Smooth muscle cell of the brain vasculature (primary cell): ENCODE measurements around the gene BPGM.
A peak's percentile ranks its signal among the peaks of the same experiment; 100 is the strongest.
"Not testable (repeated sequence)": the region's sequence is repeated elsewhere in the genome, so short reads cannot be mapped to it uniquely, and the experiment has no call there.

ENCODE experiments used
- DNase-seq: peaks from one replicate; pipeline ENCODE4 v3.0.0-alpha.2; 2012; ENCODE audit warnings: low read depth, low spot score

Gene BPGM

GRCh38 chr7:134665045-134665444 is 18.4 kb downstream of the BPGM start:
- not testable (repeated sequence) for DNase-seq

DNA sequence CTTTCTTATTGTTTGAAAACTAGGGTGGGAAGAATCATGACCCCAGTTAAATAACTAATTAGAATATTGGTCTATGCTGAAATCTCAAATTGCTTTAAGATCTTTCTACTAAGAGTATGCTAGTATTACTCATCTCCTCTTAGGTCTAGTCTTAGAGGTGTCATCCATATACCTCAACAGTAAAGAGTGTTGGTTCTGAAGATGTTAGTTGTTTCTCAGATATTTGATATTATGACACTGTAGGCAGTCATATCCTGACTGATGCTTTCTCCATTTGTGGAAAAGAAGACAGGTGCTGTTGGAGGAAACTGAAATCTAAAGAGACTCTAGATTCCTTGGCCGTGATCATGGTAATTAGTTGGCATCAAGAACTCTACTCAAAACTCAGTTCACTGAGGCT is 21.2 kb downstream of the BPGM start:
- no peak for DNase-seq

DNA sequence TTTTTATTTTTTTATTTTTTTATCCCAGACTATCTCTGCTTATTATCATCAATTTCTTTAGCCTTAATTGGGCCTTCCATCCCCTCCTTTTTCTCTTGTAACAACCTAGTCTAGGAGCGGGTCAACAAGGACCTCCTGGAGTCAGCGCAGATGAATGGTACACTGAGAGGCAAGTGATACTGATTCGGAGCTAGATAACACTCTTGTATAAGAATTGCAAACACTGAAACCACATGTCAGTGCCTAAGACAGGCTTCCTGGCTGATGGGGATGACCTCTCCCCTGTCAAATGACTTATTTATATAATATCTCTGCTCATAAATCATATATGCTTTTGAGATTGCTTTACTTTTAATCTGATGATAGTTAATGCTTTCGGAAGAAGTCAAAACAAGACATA is 22.7 kb downstream of the BPGM start:
- no peak for DNase-seq

GRCh38 chr7:134669845-134670373 is 23.3 kb downstream of the BPGM start:
- DNase-seq = no peak

- no peak for DNase-seq
Measured at GRCh38 chr7:134671609-134672008, 25.0 kb downstream of the BPGM start.

GRCh38 chr7:134674424-134674823 is 27.8 kb downstream of the BPGM start:
- no peak for DNase-seq

- no peak for DNase-seq
Measured at GRCh38 chr7:134676743-134677142, 30.1 kb downstream of the BPGM start.

DNA sequence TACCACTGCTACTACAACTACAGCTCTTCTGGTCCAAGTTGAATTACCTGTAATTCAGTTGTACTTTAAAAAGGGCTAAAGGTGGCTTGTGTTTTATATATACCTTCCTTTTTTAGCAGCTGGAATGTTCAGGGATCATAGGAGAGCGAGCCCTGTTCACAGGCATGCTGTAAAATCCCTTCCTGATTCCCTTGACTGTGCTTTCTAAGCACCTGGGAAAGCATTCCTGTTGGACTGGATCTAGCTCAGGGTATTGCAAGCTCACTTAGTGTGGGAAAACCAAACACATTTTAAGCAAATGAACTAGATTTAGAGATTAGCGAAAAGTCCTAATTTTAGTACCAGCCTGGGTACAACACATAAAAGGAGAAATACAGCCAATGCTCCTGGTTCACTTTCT is 31.5 kb downstream of the BPGM start:
- DNase-seq = no peak

DNA sequence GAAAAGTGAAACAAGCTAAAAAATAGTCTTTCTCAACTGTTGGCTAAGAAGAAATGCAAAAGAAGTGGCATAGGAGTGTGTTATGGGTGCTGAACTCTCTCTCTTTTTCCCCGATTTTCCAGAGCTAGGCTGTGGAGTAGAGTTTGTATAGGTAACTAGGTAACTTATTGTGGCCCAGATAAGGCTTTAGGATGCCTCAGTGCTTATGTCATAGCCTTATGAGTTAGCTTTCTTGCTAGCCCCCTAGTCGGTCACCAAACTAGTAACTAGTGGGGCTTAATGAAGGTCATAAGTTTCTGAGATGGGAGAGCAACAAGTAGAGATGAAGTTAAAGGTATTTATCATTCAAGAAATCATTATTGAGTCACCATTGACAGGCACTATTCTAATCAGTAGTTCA is 32.4 kb downstream of the BPGM start:
- no peak for DNase-seq

DNA sequence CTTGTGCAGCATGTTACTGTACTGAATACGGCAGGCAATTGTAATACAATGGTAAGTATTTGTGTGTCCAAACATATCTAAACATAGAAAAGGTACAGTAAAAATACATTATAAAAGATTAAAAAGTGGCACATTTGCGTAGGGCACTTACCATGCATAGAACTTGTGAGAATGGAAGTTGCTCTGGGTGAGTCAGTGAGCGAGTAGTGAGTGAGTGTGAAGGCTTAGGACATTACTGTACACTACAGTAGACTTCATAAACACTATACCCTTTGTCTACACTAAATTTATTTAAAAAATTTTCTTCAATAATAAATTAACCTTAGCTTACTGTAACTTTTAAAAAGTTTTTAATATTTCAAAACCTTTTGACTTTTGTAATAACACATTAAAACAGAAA is 37.5 kb downstream of the BPGM start:
- DNase-seq = no peak

DNA sequence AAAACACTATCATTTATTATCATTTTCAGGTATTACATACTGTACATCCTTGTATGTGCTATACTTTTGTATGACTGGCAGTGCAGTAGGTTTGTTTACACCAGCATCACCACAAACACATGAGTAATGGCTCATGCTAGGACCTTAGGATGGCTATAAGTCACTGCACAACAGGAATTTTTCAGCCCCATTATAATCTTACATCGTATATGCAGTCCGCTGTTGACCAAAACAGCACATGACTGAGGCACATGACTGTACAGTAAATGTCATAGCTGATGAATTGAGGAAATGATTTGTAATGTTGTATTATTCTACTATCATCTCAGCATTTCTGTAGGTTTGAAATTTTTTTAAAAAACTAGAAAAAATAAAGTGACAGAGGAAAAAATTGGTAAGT is 38.6 kb downstream of the BPGM start:
- DNase-seq = no peak

DNA sequence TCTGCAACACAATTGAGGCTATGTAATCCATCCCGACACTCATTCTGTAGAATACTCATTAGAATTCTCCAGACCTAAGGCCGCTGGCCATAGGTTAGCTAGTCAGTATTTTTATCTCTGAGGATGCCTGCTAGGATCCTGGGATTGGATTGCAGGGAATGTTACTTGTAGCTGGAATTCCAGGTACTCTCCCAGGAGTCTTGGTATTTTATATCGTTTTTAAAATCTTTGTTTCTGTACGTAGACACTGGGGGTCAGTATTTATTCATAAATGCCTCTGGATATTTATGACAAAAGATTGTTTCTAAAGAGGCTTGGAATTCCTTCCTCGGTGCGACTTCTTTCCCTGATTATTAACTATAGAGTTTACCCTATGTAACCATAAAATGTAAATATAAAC is 40.1 kb downstream of the BPGM start:
- DNase-seq = no peak

- DNase-seq = not testable (repeated sequence)
Measured at GRCh38 chr7:134689550-134689949, 42.9 kb downstream of the BPGM start.

GRCh38 chr7:134690016-134690415 is 43.4 kb downstream of the BPGM start:
- DNase-seq = peak; percentile 59

- no peak for DNase-seq
Measured at GRCh38 chr7:134690614-134691504, 44.2 kb downstream of the BPGM start.

DNA sequence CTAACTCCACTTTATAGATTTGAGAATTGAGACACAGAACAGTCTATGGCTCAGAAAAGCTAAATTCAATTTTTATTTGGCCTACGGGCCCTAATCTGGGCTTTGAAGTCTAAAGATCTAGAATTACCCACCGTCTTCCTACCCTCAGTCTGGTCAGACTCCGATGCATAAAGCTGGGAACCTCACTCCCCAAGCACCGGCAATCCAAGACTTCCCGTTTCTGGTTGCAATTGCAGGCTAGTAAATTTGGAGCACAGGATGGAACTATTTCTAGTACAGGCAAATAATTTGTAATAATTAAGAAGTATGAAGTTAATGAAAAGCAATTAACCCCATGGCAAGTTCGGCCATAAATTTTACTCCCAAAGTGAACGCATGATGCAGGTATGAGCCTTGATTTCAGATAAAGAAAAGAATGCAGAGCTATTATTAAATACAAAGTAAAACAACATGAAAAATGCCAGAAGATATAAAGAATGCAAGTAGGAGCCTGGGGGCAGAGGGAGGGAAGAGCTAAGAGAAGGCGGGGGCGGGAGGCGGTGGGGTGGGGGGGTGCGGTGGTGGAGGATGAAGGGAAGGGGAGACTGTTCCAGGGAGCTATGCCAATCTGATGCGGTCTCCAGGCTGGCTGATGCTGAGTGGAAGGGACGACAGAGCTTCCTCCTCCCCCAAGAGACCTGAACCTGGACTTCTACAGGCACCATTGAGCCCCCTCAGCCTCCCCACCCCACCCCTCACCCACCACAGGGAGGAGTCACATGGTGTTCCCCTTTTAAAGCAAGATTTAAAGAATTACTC is 45.1 kb downstream of the BPGM start:
- DNase-seq = no peak

DNA sequence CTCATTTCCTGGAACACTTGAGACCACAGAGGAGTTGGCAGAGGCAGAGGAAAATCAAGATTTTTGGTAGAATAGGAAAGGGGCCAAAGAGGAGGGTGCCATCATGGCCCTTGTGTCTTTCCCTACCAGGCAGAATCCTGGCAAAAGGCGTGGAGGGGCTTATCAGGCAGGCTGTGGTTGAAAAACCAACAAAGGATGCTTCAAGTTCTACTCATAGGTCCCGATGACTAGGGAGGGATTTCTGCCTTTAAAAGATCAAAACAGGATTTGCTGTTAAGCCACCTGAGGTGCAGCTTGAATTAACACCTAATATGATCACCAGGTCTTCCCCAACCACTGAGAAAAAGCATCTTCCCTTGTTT is 45.7 kb downstream of the BPGM start:
- no peak for DNase-seq

- peak; percentile 76 for DNase-seq
Measured at GRCh38 chr7:134693256-134693655, 46.6 kb downstream of the BPGM start.

GRCh38 chr7:134694299-134694698 is 47.6 kb downstream of the BPGM start:
- DNase-seq = no peak

- DNase-seq = no peak
Measured at GRCh38 chr7:134694767-134695166, 48.1 kb downstream of the BPGM start.

- peak; percentile 87 for DNase-seq
Measured at GRCh38 chr7:134695321-134695860, 48.7 kb downstream of the BPGM start.

- DNase-seq = no peak
Measured at GRCh38 chr7:134696261-134696660, 49.6 kb downstream of the BPGM start.
